Activated CD4-positive, CD25-positive, alpha-beta regulatory T cell (primary cell): Measurements from ENCODE around the gene FBLN7.
"Not testable (repeated sequence)": the region's sequence is repeated elsewhere in the genome, so short reads cannot be mapped to it uniquely, and the experiment has no call there.

Source experiments
- DNase-seq, 4 experiments: peaks; one replicate each; lab custom pipeline; 2025; lab: John Stamatoyannopoulos, UW

The FBLN7 gene, protein sequence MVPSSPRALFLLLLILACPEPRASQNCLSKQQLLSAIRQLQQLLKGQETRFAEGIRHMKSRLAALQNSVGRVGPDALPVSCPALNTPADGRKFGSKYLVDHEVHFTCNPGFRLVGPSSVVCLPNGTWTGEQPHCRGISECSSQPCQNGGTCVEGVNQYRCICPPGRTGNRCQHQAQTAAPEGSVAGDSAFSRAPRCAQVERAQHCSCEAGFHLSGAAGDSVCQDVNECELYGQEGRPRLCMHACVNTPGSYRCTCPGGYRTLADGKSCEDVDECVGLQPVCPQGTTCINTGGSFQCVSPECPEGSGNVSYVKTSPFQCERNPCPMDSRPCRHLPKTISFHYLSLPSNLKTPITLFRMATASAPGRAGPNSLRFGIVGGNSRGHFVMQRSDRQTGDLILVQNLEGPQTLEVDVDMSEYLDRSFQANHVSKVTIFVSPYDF

DNA sequence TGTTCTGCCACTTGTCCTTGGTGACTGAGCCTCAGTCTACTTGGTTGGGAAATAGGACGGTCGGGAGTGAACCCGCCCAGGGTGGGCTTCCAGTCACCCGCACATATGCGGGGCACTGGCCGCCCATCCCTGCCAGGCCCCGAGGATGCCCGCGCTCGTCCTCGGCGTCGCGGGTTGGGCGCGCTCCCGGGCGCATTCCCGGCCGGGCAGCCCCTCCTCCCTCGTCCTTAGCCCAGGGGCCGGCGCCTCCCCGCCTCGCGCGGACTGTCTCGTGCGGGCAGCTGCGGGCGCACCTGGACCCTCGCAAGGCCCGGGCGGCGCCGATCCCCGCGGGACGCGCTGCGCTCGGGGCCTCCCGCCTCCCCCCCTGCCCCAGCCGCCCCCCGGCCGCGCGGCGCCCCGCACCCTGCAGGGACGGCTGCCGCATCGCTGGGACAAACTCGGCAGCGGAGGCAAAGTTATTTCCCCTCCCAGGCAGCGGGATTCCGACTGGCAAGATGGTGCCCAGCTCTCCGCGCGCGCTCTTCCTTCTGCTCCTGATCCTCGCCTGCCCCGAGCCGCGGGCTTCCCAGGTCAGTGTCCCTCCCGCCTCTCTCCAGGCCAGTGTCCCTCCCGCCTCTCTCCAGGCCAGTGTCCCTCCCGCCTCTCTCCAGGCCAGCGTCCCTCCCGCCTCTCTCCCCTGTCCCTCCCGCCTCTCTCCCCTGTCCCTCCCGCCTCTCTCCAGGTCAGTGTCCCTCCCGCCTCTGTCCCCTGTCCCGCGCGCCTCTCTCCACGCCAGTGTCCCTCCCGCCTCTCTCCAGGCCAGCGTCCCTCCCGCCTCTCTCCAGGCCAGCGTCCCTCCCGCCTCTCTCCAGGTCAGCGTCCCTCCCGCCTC, at the start of gene FBLN7:
TSS of gene FBLN7 (plus strand) at position 227 of the 874 bp plus-strand sequence. CDS start at position 498, 271 bp downstream.
- DNase-seq, result no peak

DNA sequence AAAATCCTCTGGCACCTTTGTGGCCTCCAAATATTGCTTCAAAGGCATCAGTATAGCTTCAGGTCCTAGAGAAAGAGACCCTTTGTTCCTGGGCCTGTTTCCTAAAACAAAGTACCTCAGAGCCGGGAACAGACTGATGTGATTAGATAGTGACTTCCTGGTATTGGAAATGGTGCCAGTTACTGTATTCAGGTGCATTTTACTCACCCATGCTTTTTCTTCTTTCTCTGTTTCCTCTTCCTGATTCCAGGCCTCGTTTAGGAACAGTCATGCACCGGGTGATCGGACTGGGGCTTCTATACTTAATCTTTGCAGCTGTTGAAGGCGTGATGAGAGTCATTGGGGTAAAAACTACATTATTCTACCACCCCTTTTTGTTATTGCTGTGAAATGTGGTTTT, 48.8 kb upstream of the FBLN7 start:
- no peak for DNase-seq

DNA sequence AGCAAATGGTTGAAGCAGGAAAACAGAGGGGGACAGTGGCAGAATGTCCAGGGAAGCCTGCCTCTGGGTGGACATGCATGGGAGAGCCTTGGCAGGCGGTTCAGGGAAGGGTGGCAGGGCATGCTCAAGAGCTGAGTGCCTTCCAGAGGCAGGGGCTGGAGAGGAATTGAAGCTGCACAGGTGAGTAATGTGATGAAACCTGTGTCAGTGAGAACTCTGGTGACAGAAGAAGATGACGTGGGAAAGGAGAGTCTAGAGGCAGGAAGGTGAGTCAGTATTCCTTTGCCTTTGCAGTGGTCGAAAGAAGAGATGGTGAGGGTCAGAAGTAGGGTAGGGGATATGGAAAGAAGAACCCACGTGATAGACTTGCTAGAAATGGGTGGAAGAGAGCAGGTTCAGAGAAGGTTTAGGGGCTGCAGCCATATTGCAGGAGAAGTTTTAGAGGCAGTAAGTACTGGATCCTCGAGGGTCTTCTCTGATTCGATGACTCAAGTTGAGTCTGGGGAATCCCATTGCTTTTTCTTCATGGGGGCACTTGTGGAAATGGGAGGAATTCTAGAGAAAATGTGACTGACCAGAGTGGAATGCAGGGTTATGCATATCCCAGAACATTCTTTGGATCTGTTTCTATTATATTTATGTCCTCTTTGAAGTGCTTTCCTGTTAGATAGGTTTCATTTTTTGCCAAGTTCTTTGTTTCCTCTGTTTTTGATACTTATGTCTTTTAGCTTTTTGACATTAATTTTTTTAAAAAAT, 45.7 kb upstream of the FBLN7 start:
- no peak for DNase-seq

DNA sequence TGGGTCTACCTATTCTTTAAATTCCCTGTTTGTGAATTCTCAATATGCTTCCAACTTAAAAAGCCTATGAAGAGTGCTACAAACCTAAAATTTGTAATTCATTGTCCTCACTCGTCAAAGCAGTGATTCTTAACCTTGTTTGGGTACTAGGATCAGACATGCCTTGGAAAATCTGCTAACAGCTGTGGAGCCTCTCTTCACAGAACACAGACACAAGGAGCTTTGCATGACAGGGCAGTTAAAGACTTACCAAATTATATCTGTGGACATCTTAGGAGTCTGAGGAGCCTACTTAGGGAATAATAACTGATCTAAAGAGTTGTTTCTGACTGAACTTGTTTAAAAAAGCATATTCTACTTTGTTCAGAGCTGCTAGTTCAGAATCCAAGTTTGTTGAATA, 45.0 kb upstream of the FBLN7 start:
- DNase-seq, result no peak

DNA sequence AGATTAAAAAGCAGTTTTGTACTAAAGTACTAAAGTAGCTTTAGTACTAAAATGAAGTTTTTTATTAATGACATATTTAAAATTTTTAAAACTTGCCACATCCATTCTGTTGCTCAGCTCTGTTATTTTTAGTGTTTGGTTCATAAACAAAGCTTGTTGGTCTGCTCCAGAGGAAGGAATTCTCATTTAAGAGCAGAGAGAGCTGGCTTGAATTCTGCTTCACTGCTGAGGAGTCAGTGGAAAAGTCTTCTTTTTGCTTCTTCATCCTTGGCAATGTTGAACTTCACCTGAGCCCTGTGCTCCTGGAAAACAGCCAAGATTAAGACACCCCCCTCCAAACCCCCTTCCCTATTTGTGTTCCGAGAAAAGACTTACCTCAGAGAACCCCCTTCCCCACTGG, 42.5 kb upstream of the FBLN7 start:
- DNase-seq, result no peak

DNA sequence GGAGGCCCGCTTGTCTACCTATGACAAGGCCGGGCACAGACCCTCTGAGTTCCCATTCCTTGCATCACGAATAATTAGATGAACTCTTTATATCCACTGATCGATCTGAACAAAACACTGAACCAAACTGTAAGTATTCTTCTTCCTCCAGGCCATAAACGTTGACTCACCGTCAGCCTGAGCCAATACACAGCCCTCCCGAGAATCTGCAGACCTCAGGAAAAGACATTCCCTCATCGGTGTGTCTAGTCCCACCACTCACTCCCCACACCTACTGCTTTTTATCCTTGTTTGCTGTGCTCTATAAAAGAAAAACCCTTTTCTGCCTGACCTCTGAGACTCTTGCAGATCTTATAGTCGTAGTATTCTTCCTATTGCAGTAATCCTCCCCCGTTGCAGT, 42.1 kb upstream of the FBLN7 start:
- DNase-seq, result no peak

GRCh38 chr2:112108178-112108832, 29.9 kb upstream of the FBLN7 start:
- no peak for DNase-seq

DNA sequence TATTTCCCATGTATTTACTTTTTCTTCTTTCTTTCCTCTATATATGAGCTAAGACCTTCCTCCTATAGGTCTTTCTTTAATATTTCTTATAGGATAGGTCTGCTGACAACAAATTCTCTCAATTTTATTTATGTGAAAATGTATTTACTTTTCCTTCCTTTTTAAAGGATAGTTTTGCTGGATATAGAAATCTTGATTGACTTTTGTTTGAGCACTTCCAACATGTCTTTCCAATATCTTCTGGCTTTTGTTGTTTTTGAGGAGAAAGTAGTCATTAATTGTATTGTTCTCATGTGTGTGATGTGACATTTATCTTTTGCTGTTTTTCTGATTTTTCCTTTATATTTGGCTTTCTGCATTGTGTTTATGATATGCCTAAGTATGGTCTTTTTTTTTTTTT, 28.9 kb upstream of the FBLN7 start:
- DNase-seq, result no peak

- no peak for DNase-seq
These were observed 27.2 kb upstream of the FBLN7 start for GRCh38 chr2:112110966-112111365.

DNA sequence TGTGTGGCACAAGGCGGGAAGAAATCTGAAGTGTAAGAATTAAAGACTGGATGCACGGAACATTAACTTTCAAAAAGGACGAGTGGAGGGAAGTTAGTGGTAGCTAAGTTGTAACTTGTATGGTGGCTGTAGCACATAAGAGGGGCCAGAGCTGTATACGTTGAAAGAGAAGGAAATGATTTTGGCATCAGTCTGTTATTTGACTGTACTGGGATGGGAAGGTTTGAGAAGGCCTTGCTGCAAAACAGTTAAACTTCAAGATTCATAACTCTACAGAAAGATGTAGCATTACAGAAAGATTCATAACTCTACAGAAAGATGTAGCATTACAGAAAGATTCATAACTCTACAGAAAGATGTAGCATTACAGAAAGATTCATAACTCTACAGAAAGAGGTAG, 24.8 kb upstream of the FBLN7 start:
- DNase-seq, result not testable (repeated sequence)

DNA sequence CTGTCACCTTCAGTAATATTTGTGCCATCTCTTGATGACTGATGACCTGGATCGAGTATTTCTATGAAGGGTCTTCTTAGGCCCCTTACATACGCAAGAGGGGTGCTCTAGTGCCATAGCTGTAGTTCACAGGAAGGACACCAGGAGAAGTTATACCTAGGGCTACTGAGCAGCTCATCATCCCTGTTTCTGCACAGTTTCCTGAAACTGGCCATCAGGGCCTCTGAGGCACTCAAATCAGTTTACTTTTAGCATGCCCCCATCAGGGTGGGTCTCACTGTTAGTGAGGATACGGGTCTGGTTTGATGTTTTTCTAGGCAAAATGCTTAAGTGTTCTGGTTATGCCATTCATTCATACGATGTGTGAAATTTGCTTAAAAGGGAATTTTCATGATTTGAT, 20.0 kb upstream of the FBLN7 start:
- no peak for DNase-seq

- peak in 1 of 4 experiments; percentile 38 for DNase-seq
These were observed 16.4 kb upstream of the FBLN7 start for GRCh38 chr2:112121682-112122254.

GRCh38 chr2:112129060-112129459, 9.1 kb upstream of the FBLN7 start:
- no peak for DNase-seq

DNA sequence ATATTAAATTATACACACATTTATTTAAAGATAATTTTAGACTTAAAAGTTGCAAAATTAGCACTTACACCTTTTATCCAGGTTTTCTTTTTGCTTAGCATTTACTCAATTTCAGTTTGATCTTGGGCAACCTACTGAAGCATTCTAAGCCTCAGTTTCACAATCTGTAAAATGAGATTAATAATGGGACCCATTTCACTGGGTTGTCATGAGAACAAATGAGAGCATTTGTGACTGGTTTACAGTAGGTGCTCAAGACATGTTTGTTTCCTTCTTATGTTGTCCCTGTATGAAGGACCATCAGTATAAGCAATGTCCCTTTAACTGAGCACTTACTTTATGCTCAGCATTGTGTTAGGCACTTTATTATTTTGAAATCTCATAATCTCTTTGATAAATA, 4.8 kb upstream of the FBLN7 start:
- DNase-seq, result no peak

DNA sequence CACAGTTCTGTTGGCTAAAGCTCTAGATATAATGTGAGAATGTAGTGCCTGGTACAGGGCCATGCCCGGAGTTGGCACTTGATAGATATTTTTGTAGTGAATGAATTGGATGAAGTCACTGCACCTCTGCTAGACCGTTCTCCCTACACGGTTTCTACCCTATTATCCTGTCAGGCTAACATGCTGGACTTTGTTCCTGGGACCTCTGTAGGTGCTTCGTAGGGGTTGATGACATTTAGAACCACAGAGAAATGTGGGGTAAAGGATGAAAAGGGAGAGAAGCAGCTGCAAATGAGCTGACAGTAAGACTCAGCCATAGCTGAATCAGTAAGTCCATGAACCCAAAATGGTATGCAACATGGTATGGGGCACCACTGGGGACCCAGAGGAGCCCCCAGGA, 4.1 kb upstream of the FBLN7 start:
- no peak for DNase-seq

DNA sequence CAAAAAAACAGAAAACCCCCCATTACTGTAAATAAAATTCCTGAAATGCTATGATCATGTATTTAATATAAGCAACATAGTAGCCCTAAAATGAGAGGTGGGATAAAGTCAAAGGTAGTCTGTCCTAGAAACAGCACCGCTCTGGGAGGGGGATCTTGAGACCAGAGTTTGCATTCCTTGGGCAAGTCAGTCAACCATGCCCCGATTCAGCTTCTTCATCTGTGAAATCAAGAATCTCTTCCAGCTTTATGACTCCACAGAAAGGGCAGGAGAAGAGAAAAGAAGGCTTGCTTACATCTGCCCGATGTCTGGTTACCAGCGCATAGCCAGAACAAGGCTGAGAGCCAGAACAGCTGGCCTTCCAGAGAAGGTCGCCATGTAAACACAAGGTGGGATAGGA, 2.1 kb upstream of the FBLN7 start:
- no peak for DNase-seq

- DNase-seq, result no peak
These were observed 548 bp upstream of the FBLN7 start for GRCh38 chr2:112137516-112138158.

GRCh38 chr2:112139033-112139614, 939 bp downstream of the FBLN7 start:
- DNase-seq, result not testable (repeated sequence)

- not testable (repeated sequence) for DNase-seq
These were observed 1.5 kb downstream of the FBLN7 start for GRCh38 chr2:112139661-112140204.

DNA sequence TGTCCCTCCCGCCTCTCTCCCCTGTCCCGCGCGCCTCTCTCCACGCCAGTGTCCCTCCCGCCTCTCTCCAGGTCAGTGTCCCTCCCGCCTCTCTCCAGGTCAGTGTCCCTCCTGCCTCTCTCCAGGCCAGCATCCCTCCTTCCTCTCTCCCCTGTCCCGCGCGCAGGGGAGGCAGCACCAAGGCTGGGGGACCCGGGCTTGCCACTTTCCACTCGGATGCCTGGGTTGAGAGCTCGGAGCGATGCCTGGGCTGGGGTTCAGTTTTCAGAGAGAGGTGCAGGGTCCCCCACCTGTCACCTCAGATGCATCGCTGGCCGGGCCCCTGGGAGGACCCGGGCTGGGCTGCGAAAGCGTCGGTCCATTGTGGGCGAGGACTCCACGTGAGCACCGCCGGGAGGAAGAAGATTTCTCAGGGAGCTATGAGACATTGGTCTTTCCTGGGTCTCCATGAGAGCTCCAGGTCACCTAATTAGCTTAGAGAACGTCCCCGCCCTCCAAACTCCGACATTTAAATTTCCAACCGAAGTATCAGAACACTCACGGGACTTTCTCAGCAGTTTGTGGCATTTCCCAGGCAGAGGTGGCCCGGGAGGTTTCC, 2.1 kb downstream of the FBLN7 start:
- no peak for DNase-seq
